HepG2 (cell line): Measurements from ENCODE around the gene ZBTB32. TPM values are rescaled to one million over a fixed set of nuclear protein-coding genes. Genes with fewer than 3 reads are reported as not detected.

Experiments used
- HNRNPH1 ChIP-seq: fragments of 200-400 bp; formaldehyde crosslinking; optimal IDR thresholded peaks from 2 replicates; pipeline ENCODE3; 2017; ENCODE audit warnings: mild to moderate bottlenecking, low read depth, low read length
- PLRG1 ChIP-seq: fragments of 450-650 bp; conservative IDR thresholded peaks from 2 replicates; pipeline ENCODE4 v1.6.1; 2016
- REL ChIP-seq: sonication (generic); formaldehyde crosslinking; conservative IDR thresholded peaks from 2 replicates; pipeline ENCODE4 v1.8.0; 2022; ENCODE audit warnings: mild to moderate bottlenecking, missing genetic modification reagents, moderate library complexity
- SYNCRIP ChIP-seq: fragments of 200-400 bp; formaldehyde crosslinking; IDR thresholded peaks from 2 replicates; pipeline ENCODE4 v1.6.1; 2018; ENCODE audit warnings: mild to moderate bottlenecking, low read depth, low read length; ENCODE audit not compliant: insufficient read depth
- TCF12 ChIP-seq, 2 experiments: fragments of 450-650 bp in 1 of 2; sonication (generic) in 1 of 2; formaldehyde crosslinking in 1 of 2; IDR thresholded peaks; 2 replicates each; pipeline versions ENCODE4 v1.6.1 to v1.8.0; 2017 to 2022; ENCODE audit warnings: antibody characterized with exemption in 1 of 2, mild to moderate bottlenecking in 1 of 2, missing genetic modification reagents in 1 of 2, moderate library complexity in 1 of 2
- ZIK1 ChIP-seq: sonication (generic); formaldehyde crosslinking; IDR thresholded peaks from 2 replicates; pipeline ENCODE4 v1.5.0; 2020; ENCODE audit warnings: mild to moderate bottlenecking, low read depth, missing genetic modification reagents, borderline replicate concordance
- polyA plus RNA-seq, 8 experiments: library from polyadenylated mRNA; depleted of rRNA in 3 of 8; stranded (reverse) in 7 of 8; unstranded in 1 of 8; fragments of >200 nt; fragmentation: Illumina TruSeq in 4 of 8; extraction: Trizol in 4 of 8; gene quantifications; 2 replicates each; pipeline versions ENCODE4 v1.2.1 to v1.2.3, GENCODE V29; 2011 to 2016; ENCODE audit warnings: low read depth in 4 of 8, missing spikeins in 1 of 8, mixed read lengths in 1 of 8; ENCODE audit not compliant: insufficient read depth in 1 of 8
- total RNA-seq, 5 experiments: library from RNA; depleted of rRNA; stranded (reverse); fragments of >200 nt; fragmentation: Illumina TruSeq; extraction: Trizol; gene quantifications; 2 replicates each; pipeline ENCODE4 v1.2.3, GENCODE V29; 2016; ENCODE audit warnings: low read depth in 1 of 5
- TF ChIP-seq, protein P1 (sequence below), 2 experiments: fragments of 450-650 bp in 1 of 2; sonication (generic) in 1 of 2; formaldehyde crosslinking in 1 of 2; IDR thresholded peaks; 2 replicates each; pipeline versions ENCODE4 v1.6.1 to v1.8.0; 2016 to 2022; ENCODE audit warnings: antibody characterized with exemption in 1 of 2, mild to moderate bottlenecking in 1 of 2, missing genetic modification reagents in 1 of 2
- TF ChIP-seq, protein P2 (sequence below): sonication (generic); formaldehyde crosslinking; IDR thresholded peaks from 2 replicates; pipeline ENCODE4 v1.4.0; 2020; ENCODE audit warnings: missing genetic modification reagents
- TF ChIP-seq, protein P3 (sequence below): sonication (generic); formaldehyde crosslinking; IDR thresholded peaks from 2 replicates; pipeline ENCODE4 v1.4.0; 2020; ENCODE audit warnings: missing genetic modification reagents

ZBTB32 gene
- total and polyA plus RNA-seq, 2 of the 13 experiments (the other 11 are each of a cell fraction or from before 2014, with no cell fraction given): not detected

DNA sequence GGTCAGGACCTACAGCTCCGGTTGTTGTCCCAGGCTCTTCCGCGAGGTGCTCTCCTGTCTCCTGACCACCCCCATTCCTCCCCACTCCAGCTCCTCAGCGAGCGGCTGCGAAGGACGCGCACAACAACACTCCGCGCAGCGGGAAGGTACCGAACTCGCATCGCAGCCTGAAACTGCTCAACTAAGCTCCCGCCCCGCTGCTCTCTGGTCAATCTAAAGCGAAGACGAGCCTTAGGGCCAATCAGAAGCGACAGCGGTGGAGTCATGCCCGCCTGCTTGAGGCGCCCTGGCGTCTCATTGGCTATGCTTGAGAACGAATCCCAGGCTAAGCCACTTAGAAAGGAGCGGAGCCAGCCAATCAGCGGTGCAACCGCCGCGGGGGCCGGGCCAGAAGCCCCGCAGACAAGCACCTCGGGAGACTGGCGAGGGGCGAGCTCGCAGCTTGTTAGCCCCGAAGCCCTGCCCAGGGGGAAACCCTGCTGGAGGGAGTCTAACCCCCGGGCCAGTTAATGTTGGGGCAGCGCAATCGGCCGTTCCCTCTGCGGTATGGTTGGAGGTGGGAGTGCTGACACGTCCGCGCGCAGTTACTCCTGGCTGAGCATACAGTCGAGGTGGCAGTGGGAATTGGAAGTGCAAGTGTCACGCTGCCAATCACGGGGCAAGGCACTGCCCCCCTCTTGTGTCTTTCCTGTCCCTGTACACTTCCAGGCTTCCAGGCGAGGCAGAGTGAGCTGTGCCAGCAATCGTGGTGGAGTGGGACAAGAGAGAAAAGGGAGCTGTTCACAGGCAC lies 1.9 kb upstream of the ZBTB32 start (continued):
- no peak for TF ChIP-seq SYNCRIP
- 0 out of 2 replicates have a peak, but pooled peaks have one; percentile 53 for TF ChIP-seq REL (CRISPR knock-in tag)
- TF ChIP-seq, protein P1, sequence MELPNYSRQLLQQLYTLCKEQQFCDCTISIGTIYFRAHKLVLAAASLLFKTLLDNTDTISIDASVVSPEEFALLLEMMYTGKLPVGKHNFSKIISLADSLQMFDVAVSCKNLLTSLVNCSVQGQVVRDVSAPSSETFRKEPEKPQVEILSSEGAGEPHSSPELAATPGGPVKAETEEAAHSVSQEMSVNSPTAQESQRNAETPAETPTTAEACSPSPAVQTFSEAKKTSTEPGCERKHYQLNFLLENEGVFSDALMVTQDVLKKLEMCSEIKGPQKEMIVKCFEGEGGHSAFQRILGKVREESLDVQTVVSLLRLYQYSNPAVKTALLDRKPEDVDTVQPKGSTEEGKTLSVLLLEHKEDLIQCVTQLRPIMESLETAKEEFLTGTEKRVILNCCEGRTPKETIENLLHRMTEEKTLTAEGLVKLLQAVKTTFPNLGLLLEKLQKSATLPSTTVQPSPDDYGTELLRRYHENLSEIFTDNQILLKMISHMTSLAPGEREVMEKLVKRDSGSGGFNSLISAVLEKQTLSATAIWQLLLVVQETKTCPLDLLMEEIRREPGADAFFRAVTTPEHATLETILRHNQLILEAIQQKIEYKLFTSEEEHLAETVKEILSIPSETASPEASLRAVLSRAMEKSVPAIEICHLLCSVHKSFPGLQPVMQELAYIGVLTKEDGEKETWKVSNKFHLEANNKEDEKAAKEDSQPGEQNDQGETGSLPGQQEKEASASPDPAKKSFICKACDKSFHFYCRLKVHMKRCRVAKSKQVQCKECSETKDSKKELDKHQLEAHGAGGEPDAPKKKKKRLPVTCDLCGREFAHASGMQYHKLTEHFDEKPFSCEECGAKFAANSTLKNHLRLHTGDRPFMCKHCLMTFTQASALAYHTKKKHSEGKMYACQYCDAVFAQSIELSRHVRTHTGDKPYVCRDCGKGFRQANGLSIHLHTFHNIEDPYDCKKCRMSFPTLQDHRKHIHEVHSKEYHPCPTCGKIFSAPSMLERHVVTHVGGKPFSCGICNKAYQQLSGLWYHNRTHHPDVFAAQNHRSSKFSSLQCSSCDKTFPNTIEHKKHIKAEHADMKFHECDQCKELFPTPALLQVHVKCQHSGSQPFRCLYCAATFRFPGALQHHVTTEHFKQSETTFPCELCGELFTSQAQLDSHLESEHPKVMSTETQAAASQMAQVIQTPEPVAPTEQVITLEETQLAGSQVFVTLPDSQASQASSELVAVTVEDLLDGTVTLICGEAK (IDR thresholded peaks at IDR 0.05): no peak
- TF ChIP-seq, protein P1 (CRISPR knock-in tag; IDR thresholded peaks at IDR 0.05): no peak
- no peak for TF ChIP-seq HNRNPH1
- no peak for TF ChIP-seq PLRG1
- no peak for TF ChIP-seq TCF12 (IDR thresholded peaks at IDR 0.05)
- no peak for TF ChIP-seq TCF12 (CRISPR knock-in tag; IDR thresholded peaks at IDR 0.05)
- TF ChIP-seq, protein P2, sequence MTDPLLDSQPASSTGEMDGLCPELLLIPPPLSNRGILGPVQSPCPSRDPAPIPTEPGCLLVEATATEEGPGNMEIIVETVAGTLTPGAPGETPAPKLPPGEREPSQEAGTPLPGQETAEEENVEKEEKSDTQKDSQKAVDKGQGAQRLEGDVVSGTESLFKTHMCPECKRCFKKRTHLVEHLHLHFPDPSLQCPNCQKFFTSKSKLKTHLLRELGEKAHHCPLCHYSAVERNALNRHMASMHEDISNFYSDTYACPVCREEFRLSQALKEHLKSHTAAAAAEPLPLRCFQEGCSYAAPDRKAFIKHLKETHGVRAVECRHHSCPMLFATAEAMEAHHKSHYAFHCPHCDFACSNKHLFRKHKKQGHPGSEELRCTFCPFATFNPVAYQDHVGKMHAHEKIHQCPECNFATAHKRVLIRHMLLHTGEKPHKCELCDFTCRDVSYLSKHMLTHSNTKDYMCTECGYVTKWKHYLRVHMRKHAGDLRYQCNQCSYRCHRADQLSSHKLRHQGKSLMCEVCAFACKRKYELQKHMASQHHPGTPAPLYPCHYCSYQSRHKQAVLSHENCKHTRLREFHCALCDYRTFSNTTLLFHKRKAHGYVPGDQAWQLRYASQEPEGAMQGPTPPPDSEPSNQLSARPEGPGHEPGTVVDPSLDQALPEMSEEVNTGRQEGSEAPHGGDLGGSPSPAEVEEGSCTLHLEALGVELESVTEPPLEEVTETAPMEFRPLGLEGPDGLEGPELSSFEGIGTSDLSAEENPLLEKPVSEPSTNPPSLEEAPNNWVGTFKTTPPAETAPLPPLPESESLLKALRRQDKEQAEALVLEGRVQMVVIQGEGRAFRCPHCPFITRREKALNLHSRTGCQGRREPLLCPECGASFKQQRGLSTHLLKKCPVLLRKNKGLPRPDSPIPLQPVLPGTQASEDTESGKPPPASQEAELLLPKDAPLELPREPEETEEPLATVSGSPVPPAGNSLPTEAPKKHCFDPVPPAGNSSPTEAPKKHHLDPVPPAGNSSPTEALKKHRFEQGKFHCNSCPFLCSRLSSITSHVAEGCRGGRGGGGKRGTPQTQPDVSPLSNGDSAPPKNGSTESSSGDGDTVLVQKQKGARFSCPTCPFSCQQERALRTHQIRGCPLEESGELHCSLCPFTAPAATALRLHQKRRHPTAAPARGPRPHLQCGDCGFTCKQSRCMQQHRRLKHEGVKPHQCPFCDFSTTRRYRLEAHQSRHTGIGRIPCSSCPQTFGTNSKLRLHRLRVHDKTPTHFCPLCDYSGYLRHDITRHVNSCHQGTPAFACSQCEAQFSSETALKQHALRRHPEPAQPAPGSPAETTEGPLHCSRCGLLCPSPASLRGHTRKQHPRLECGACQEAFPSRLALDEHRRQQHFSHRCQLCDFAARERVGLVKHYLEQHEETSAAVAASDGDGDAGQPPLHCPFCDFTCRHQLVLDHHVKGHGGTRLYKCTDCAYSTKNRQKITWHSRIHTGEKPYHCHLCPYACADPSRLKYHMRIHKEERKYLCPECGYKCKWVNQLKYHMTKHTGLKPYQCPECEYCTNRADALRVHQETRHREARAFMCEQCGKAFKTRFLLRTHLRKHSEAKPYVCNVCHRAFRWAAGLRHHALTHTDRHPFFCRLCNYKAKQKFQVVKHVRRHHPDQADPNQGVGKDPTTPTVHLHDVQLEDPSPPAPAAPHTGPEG (CRISPR knock-in tag): no peak; the same call in 1 of the 2 replicates
- no peak for TF ChIP-seq ZIK1 (CRISPR knock-in tag)
- TF ChIP-seq, protein P3, sequence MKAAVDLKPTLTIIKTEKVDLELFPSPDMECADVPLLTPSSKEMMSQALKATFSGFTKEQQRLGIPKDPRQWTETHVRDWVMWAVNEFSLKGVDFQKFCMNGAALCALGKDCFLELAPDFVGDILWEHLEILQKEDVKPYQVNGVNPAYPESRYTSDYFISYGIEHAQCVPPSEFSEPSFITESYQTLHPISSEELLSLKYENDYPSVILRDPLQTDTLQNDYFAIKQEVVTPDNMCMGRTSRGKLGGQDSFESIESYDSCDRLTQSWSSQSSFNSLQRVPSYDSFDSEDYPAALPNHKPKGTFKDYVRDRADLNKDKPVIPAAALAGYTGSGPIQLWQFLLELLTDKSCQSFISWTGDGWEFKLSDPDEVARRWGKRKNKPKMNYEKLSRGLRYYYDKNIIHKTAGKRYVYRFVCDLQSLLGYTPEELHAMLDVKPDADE: no peak
